Medulla oblongata (tissue), 1 donor: ENCODE results near the gene SLC39A3.

Experiments used
- DNase-seq: peaks from one replicate; pipeline ENCODE4 v3.0.0-alpha.2; 2015; ENCODE audit errors: extremely low spot score

Gene SLC39A3

GRCh38 chr19:2747349-2747748 is 7.5 kb upstream of the SLC39A3 start:
- DNase-seq = no peak

- no peak for DNase-seq
Measured at GRCh38 chr19:2744113-2744512, 4.3 kb upstream of the SLC39A3 start.

- no peak for DNase-seq
Measured at GRCh38 chr19:2743099-2743498, 3.3 kb upstream of the SLC39A3 start.

GRCh38 chr19:2740314-2740656 is 468 bp upstream of the SLC39A3 start:
- DNase-seq = no peak

GRCh38 chr19:2736550-2737190 is 3.1 kb downstream of the SLC39A3 start:
- DNase-seq = no peak

DNA sequence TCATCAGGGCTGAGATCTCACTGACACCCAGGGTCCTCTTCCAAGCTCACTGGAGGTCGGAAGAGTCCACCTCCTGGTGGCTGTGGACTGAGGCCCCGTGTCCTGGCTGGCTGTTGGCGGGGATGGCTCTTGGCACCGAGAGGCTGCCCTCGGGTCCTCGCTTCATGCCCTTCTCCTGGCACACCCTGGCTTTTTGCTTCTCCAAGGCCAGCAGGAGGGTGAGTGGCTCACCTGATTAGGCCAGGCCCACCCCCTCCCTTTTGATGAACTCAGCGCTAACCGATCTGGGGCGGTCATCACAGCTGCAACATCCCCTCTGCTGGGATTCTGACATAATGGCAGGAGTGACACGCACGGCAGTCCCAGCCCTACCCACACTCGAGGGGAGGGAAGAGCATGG is 4.4 kb downstream of the SLC39A3 start:
- no peak for DNase-seq

GRCh38 chr19:2734589-2735288 is 5.1 kb downstream of the SLC39A3 start:
- DNase-seq = no peak

DNA sequence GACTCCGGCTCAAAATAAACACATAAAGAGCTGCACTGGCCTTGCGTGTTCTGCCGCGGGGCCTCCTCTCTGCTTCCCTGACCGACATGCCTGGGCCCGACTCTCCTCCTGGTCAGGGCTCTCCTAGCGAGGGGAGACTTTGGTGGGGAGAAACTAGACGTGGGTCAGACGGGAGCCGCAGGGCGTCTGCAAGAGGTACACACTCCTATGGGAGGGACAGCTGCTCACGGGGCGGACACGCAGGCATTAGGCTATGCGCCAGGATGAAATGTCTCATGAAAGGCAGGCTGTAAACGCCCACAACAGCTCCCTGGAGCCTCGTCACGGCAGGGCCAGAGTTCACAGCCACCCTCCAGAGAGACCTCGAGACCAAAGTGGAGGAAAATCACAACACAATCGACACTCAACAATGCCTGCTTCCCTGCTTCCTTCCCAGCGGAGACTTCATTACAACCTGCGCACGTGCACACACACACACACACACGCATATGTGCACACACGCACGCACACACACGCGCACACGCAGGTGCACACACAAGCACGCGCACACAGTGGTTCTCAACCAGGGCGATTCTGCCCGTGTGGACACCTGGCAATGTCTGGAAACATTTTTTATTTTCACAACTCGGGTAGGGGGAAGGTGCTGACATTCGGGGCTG is 5.8 kb downstream of the SLC39A3 start:
- DNase-seq = no peak

DNA sequence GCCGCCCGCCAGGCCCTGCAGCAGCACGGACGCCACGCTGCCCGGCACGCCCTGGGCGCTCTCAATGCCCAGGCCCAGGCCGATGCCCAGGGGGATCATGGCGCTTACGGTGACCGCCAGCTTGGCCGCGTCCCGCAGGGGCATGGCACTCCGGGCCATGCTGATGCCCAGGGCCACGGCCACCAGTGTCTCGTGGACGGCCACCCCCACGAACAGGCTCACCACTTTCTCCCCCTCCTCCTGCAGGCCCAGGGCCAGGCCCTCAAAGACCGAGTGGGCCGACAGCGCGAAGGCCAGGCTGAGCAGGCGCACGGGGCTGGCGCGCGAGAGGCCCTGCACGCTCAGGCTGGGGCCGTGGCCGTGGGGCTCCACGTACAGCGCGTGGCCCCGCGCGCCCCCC is 6.9 kb downstream of the SLC39A3 start:
- no peak for DNase-seq

GRCh38 chr19:2732157-2732725 is 7.6 kb downstream of the SLC39A3 start:
- no peak for DNase-seq

GRCh38 chr19:2731181-2731995 is 8.4 kb downstream of the SLC39A3 start:
- DNase-seq = no peak

DNA sequence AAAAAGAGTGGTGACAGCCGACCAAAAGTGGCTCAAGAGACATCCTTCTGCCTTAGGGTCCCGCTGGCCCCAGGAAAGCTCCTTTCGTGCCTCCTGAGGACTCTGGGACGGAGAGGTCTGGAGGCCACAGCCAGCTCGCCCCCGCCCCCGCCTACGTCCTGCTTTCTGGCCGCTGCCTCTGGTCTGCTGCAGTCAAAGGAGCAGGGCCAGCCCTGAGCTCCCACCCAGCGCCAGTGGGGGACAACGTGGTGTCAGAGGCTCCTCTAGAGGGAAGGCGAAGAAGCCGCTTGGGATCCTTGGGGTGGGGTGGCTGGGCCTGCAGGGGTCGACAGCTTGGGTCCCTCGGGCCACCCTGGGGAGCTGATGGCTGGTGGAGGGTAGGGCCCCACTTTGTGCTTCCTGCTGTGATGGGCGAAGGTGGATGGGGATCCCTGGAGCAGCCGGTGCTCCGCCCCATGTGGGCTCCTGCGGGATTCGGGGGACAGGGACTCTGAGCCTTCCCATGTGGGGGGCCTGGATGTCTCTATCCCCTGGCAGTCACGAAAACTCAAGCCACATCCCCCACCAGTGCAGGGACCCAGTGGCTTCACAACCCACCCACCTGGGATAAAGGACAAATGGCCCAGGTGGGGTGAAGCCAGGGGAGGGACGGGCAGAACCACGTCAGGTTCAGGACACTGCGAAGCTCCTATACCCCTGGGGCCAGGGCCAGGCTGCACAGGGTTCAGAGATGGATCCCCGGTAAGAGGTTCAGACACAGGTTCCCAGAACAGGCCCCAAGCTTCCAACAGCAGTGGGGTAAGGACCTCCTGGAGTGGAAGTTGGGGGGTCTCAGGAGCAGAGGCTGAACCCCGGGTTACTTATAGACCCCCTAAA is 9.6 kb downstream of the SLC39A3 start:
- DNase-seq = no peak

DNA sequence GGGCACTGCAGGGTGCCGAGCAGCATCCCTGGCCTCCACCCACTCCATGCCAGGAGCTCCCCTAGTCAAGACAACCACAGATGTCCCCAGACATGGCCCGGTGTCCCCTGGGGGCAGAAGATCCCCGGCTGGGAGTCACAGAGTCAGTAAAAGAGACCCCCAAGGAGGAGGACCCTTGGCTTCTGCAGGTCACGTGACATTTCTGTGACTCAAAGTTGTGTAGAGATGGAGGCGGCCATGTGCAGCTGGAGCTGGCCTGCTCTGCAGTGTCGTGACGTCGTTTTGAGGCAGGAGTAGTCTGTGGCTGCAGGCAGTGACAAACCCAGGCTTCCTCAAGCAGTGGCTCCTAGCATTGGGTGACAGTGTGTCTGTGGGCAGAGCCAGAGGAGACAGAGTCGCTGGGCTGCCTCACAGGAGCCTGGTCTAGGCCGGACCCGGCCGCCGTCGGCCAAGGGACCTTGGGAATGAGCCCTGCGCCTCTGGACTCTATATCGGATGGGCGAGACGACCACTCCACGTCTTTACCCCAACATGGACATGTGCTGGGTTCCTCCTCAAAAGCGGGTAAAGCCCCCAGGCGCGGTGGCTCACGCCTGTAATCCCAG is 10.9 kb downstream of the SLC39A3 start:
- no peak for DNase-seq

DNA sequence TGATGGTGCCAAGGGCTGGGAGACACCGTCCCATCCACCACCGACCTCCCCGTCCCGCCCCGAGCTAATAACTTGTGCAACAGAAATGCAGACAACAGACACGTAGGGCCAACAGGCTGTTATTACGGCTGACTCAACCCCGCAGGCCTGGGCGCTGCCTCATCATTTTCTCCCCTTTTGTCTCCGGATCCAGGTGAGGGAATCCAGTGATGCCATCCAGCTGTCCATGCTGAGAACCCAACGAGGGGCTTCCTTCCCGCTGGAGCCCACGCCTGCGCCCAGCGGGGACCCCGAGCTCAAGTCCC is 12.2 kb downstream of the SLC39A3 start:
- DNase-seq = no peak

DNA sequence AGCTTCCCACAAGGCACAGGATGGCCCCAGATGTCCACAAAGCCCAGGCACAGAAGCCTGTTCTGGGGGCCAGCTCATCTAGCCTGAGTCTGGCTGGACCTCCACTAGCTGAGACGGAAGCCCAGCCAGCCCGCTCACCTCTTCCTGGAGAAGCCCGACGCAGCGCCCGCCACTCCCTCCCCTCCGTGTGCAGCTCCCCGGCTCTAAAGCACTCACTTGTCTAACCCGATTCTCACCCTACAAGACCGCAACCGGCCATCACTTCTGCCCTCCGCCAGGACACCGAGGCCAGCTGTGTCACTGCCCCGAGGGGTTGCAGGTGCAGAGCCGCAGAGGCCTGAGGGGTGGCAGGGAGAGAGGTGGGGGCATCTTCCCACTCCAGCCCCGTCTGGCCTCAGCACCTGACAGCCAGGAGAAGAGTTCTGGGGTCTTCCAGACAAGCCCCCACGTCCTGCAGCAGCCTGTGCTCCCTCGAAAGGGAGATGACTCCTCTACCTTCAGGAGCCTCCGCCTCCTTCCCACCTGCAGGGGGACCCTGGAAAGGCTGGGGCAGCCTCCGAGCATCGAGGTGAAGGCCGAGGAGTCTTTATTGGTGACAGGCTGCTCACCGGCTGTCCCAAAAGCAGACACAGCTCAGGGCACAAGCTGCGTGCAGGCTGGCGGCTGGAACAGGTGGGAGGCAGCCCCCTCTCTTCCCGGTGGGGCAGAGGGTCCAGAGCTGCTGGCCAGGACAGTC is 12.7 kb downstream of the SLC39A3 start:
- no peak for DNase-seq

- no peak for DNase-seq
Measured at GRCh38 chr19:2726160-2726855, 13.5 kb downstream of the SLC39A3 start.

GRCh38 chr19:2724148-2724557 is 15.7 kb downstream of the SLC39A3 start:
- DNase-seq = no peak

DNA sequence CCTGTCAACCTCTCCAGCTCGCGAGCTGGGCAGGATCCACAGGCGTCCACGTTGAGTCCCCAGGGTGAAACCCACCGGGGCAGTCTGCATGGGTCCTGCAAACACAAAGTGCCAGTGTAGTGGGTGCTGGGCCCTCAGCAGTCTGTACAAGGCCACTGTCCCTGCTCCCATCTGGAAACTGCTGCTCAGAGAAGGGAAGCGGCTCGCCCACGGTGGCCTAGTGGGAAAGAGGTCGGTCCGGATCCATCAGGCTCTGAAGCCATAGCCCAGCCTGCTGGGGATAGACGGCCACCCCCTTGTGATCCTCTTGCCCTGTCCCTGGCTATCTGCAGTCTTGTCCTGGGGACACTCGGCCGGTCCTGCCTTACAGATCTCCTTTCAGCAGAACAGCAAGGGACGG is 16.1 kb downstream of the SLC39A3 start:
- no peak for DNase-seq

DNA sequence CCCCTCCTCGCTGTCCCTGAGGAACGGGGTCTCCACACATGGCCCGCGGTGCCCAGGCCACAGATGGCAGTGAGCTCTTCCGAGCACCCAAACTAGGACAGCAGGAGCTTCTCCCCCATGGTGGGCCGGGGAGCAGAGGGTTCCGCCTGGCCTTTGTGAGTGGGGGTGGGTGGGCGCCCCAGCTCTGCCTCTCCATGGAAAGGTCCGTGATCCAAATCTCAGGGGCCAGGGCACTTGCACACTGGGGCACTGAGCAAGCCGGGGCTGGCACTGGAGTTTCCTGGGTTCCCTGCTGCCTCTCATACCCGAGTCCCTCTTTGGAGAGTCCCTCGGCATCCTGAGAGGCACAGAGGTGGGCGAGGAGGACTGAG is 16.5 kb downstream of the SLC39A3 start:
- no peak for DNase-seq
